ENCODE measurements around the gene FAT1. TPM values are rescaled to one million over a fixed set of nuclear protein-coding genes. Genes with fewer than 3 reads are reported as not detected.
"Not testable (repeated sequence)": the region's sequence is repeated elsewhere in the genome, so short reads cannot be mapped to it uniquely, and the experiment has no call there.

The FAT1 gene
- total and polyA plus RNA-seq, 2 donors = 40.8 to 215 TPM

- WGBS = 89% methylated on average over 16 of the region's 16 CpGs
- H3K4me1 ChIP-seq (ENCODE audit: insufficient read depth); H3K27ac ChIP-seq (ENCODE audit: low read depth); H3K4me3 ChIP-seq (ENCODE audit: low read depth, low read length); H3K36me3 ChIP-seq (ENCODE audit: insufficient read depth); DNase-seq (ENCODE audit: extremely low spot score): not testable (repeated sequence)
These were observed 64.2 kb downstream of the FAT1 start for GRCh38 chr4:186659456-186659855.

- H3K4me1 ChIP-seq (ENCODE audit: insufficient read depth) = no peaks in the 10 kb centered on the region
- H3K27ac ChIP-seq (ENCODE audit: low read depth) = no peak overlapping the region
- 95% methylated on average over 20 of the region's 20 CpGs for WGBS
- no peak for DNase-seq (ENCODE audit: extremely low spot score)
- no peak overlapping the region for H3K4me3 ChIP-seq (ENCODE audit: low read depth, low read length)
- H3K36me3 ChIP-seq (ENCODE audit: insufficient read depth) = no peaks in the 10 kb centered on the region
These were observed 65.0 kb downstream of the FAT1 start for GRCh38 chr4:186658657-186659056.

GRCh38 chr4:186657764-186658163, 65.9 kb downstream of the FAT1 start:
- WGBS = 82% methylated on average over 4 of the region's 4 CpGs
- no peak for DNase-seq (ENCODE audit: extremely low spot score)
- no peak overlapping the region for H3K4me3 ChIP-seq (ENCODE audit: low read depth, low read length)
- H3K36me3 ChIP-seq (ENCODE audit: insufficient read depth) = no peaks in the 10 kb centered on the region
- H3K4me1 ChIP-seq (ENCODE audit: insufficient read depth) = no peaks in the 10 kb centered on the region
- H3K27ac ChIP-seq (ENCODE audit: low read depth) = no peak overlapping the region

GRCh38 chr4:186653969-186654368, 69.7 kb downstream of the FAT1 start:
- no peak overlapping the region for H3K4me3 ChIP-seq (ENCODE audit: low read depth, low read length)
- 86% methylated on average over 3 of the region's 3 CpGs for WGBS
- no peaks in the 10 kb centered on the region for H3K4me1 ChIP-seq (ENCODE audit: insufficient read depth)
- H3K36me3 ChIP-seq (ENCODE audit: insufficient read depth) = no peaks in the 10 kb centered on the region
- H3K27ac ChIP-seq (ENCODE audit: low read depth) = no peak overlapping the region
- DNase-seq (ENCODE audit: extremely low spot score) = no peak

GRCh38 chr4:186651624-186652023, 72.0 kb downstream of the FAT1 start:
- 46% methylated on average over 21 of the region's 21 CpGs for WGBS
- H3K27ac ChIP-seq (ENCODE audit: low read depth) = no peak overlapping the region
- H3K36me3 ChIP-seq (ENCODE audit: insufficient read depth) = no peaks in the 10 kb centered on the region
- H3K4me1 ChIP-seq (ENCODE audit: insufficient read depth) = no peaks in the 10 kb centered on the region
- H3K4me3 ChIP-seq (ENCODE audit: low read depth, low read length) = peak overlapping the region; percentile 18
- DNase-seq (ENCODE audit: extremely low spot score) = peak; percentile 21

- Histone ChIP-seq H3K4me1 (ENCODE audit: insufficient read depth) (no peaks in the 10 kb centered on the region), H3K36me3 (ENCODE audit: insufficient read depth) (no peaks in the 10 kb centered on the region), H3K4me3 (ENCODE audit: low read depth, low read length) (peak overlapping the region; percentile 18), H3K27ac (ENCODE audit: low read depth) (no peak overlapping the region)
- DNase-seq (ENCODE audit: extremely low spot score) = no peak
- 93% methylated on average over 5 of the region's 5 CpGs for WGBS
These were observed 72.5 kb downstream of the FAT1 start for GRCh38 chr4:186651181-186651603.

GRCh38 chr4:186650401-186651180, 73.1 kb downstream of the FAT1 start:
- Histone ChIP-seq H3K36me3 (ENCODE audit: insufficient read depth) (no peaks in the 10 kb centered on the region), H3K4me3 (ENCODE audit: low read depth, low read length) (no peak overlapping the region), H3K4me1 (ENCODE audit: insufficient read depth) (no peaks in the 10 kb centered on the region), H3K27ac (ENCODE audit: low read depth) (no peak overlapping the region)
- no peak for DNase-seq (ENCODE audit: extremely low spot score)
- WGBS = 97% methylated on average over 3 of the region's 3 CpGs

- no peak overlapping the region for H3K27ac ChIP-seq (ENCODE audit: low read depth)
- WGBS = 88% methylated on average over 4 of the region's 4 CpGs
- no peaks in the 10 kb centered on the region for H3K4me1 ChIP-seq (ENCODE audit: insufficient read depth)
- H3K4me3 ChIP-seq (ENCODE audit: low read depth, low read length) = no peak overlapping the region
- H3K36me3 ChIP-seq (ENCODE audit: insufficient read depth) = no peaks in the 10 kb centered on the region
- DNase-seq (ENCODE audit: extremely low spot score) = no peak
These were observed 75.8 kb downstream of the FAT1 start for GRCh38 chr4:186647821-186648220.

GRCh38 chr4:186644737-186645261, 78.9 kb downstream of the FAT1 start:
- Histone ChIP-seq H3K4me3 (ENCODE audit: low read depth, low read length) (no peak overlapping the region), H3K4me1 (ENCODE audit: insufficient read depth) (no peaks in the 10 kb centered on the region), H3K27ac (ENCODE audit: low read depth) (no peak overlapping the region), H3K36me3 (ENCODE audit: insufficient read depth) (peaks cover 2% of the 10 kb centered on the region)
- no peak for DNase-seq (ENCODE audit: extremely low spot score)
- 75% methylated on average over 9 of the region's 9 CpGs for WGBS

- H3K27ac ChIP-seq (ENCODE audit: low read depth) = no peak overlapping the region
- no peak for DNase-seq (ENCODE audit: extremely low spot score)
- WGBS = 65% methylated on average over 2 of the region's 2 CpGs
- peaks cover 2% of the 10 kb centered on the region for H3K36me3 ChIP-seq (ENCODE audit: insufficient read depth)
- no peaks in the 10 kb centered on the region for H3K4me1 ChIP-seq (ENCODE audit: insufficient read depth)
- H3K4me3 ChIP-seq (ENCODE audit: low read depth, low read length) = no peak overlapping the region
These were observed 79.4 kb downstream of the FAT1 start for GRCh38 chr4:186644311-186644638.

- Histone ChIP-seq H3K27ac (ENCODE audit: low read depth) (no peak overlapping the region), H3K4me3 (ENCODE audit: low read depth, low read length) (no peak overlapping the region), H3K4me1 (ENCODE audit: insufficient read depth) (no peaks in the 10 kb centered on the region), H3K36me3 (ENCODE audit: insufficient read depth) (peaks cover 2% of the 10 kb centered on the region)
- 85% methylated on average over 14 of the region's 14 CpGs for WGBS
- no peak for DNase-seq (ENCODE audit: extremely low spot score)
These were observed 80.0 kb downstream of the FAT1 start for GRCh38 chr4:186643501-186644310.

- Histone ChIP-seq H3K4me3 (ENCODE audit: low read depth, low read length) (no peak overlapping the region), H3K27ac (ENCODE audit: low read depth) (no peak overlapping the region), H3K4me1 (ENCODE audit: insufficient read depth) (no peaks in the 10 kb centered on the region), H3K36me3 (ENCODE audit: insufficient read depth) (peaks cover 2% of the 10 kb centered on the region)
- 92% methylated on average over 11 of the region's 11 CpGs for WGBS
- no peak for DNase-seq (ENCODE audit: extremely low spot score)
These were observed 80.7 kb downstream of the FAT1 start for GRCh38 chr4:186642998-186643397.

- Histone ChIP-seq H3K4me1 (ENCODE audit: insufficient read depth) (no peaks in the 10 kb centered on the region), H3K4me3 (ENCODE audit: low read depth, low read length) (no peak overlapping the region), H3K27ac (ENCODE audit: low read depth) (no peak overlapping the region), H3K36me3 (ENCODE audit: insufficient read depth) (peaks cover 2% of the 10 kb centered on the region)
- DNase-seq (ENCODE audit: extremely low spot score) = no peak
- WGBS = 91% methylated on average over 15 of the region's 15 CpGs
These were observed 81.1 kb downstream of the FAT1 start for GRCh38 chr4:186642530-186642929.

- H3K36me3 ChIP-seq (ENCODE audit: insufficient read depth) = no peaks in the 10 kb centered on the region
- WGBS = 84% methylated on average over 10 of the region's 10 CpGs
- DNase-seq (ENCODE audit: extremely low spot score) = no peak
These were observed 89.0 kb downstream of the FAT1 start for GRCh38 chr4:186634591-186635128.

More at GRCh38 chr4:186634591-186635128, 89.0 kb downstream of the FAT1 start:
- H3K4me1 ChIP-seq (ENCODE audit: insufficient read depth) = no peaks in the 10 kb centered on the region
- no peak overlapping the region for H3K27ac ChIP-seq (ENCODE audit: low read depth)
- no peak overlapping the region for H3K4me3 ChIP-seq (ENCODE audit: low read depth, low read length)

All from urinary bladder (tissue), 4 donors.